ENCODE results near the gene CHRNB2.

The CHRNB2 gene

GRCh38 chr1:154548028-154548427, 19.6 kb upstream of the CHRNB2 start:
- no peak for DNase-seq (ENCODE audit: low read depth)
- TF ChIP-seq CTCF (conservative IDR thresholded peaks at IDR 0.05; ENCODE audit: low read depth, low read length) = no peak
- H3K4me3 ChIP-seq (ENCODE audit: low read depth, low read length) = no peak overlapping the region

GRCh38 chr1:154549202-154549770, 18.3 kb upstream of the CHRNB2 start:
- H3K4me3 ChIP-seq (ENCODE audit: low read depth, low read length) = no peak overlapping the region
- no peak for TF ChIP-seq CTCF (conservative IDR thresholded peaks at IDR 0.05; ENCODE audit: low read depth, low read length)
- no peak for DNase-seq (ENCODE audit: low read depth)

GRCh38 chr1:154550070-154550469, 17.5 kb upstream of the CHRNB2 start:
- H3K4me3 ChIP-seq (ENCODE audit: low read depth, low read length) = no peak overlapping the region
- DNase-seq (ENCODE audit: low read depth) = no peak
- no peak for TF ChIP-seq CTCF (conservative IDR thresholded peaks at IDR 0.05; ENCODE audit: low read depth, low read length)

GRCh38 chr1:154550657-154551056, 16.9 kb upstream of the CHRNB2 start:
- no peak for DNase-seq (ENCODE audit: low read depth)
- TF ChIP-seq CTCF (conservative IDR thresholded peaks at IDR 0.05; ENCODE audit: low read depth, low read length) = no peak
- no peak overlapping the region for H3K4me3 ChIP-seq (ENCODE audit: low read depth, low read length)

GRCh38 chr1:154551474-154551873, 16.1 kb upstream of the CHRNB2 start:
- no peak for TF ChIP-seq CTCF (conservative IDR thresholded peaks at IDR 0.05; ENCODE audit: low read depth, low read length)
- no peak overlapping the region for H3K4me3 ChIP-seq (ENCODE audit: low read depth, low read length)
- no peak for DNase-seq (ENCODE audit: low read depth)

GRCh38 chr1:154552036-154552435, 15.5 kb upstream of the CHRNB2 start:
- no peak for TF ChIP-seq CTCF (conservative IDR thresholded peaks at IDR 0.05; ENCODE audit: low read depth, low read length)
- no peak for DNase-seq (ENCODE audit: low read depth)
- H3K4me3 ChIP-seq (ENCODE audit: low read depth, low read length) = no peak overlapping the region
